ENCODE data around the gene SPART. TPM values are rescaled to one million over a fixed set of nuclear protein-coding genes. Genes with fewer than 3 reads are reported as not detected.

Gene SPART
- total RNA-seq, 1 experiment from 2014 or later: 60.6 TPM

DNA sequence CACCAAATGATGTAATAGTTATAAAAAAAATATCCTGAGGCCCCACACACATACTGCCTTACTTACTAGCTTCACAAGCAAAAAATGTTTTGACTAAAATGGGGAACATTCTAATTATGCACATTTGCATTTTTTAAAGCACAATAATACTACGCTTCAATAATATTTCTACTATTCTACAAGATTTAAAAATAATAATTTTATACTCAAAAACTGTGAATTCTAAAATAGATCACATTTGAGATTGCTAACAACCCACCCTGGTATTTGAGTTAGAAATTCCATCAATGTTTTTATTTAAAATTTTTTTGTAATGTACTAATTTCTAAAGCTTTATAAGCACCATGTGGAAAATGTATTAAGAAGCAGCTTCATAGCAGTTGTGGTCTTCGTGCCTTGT lies 72.8 kb downstream of the SPART start:
- Histone ChIP-seq H2BK5ac (ENCODE audit: insufficient read length, low read length) (no peak overlapping the region), H2AFZ (ENCODE audit: low read length) (no peak overlapping the region), H2BK120ac (ENCODE audit: low read depth, low read length, poor library complexity, severe bottlenecking) (no peak overlapping the region), H3K79me1 (ENCODE audit: insufficient read depth, low read depth, low read length, poor library complexity, severe bottlenecking) (no peaks in the 10 kb centered on the region), H3K9ac (ENCODE audit: extremely low read depth, insufficient read length, low read length) (no peak overlapping the region), H3K27ac (ENCODE audit: insufficient read length, low read depth, low read length) (no peak overlapping the region), H3T11ph (ENCODE audit: low read length) (no peak overlapping the region), H2BK20ac (ENCODE audit: low read depth, low read length, poor library complexity, severe bottlenecking) (no peak overlapping the region), H4K20me1 (ENCODE audit: control insufficient read depth, insufficient read depth, insufficient read length) (no peaks in the 10 kb centered on the region), H3K9me3 (ENCODE audit: control insufficient read depth, low read depth, low read length) (no peaks in the 10 kb centered on the region), H4K5ac (ENCODE audit: insufficient read length, low read depth, low read length) (no peak overlapping the region), H4K91ac (ENCODE audit: insufficient read length, low read depth, low read length) (no peak overlapping the region), H3K56ac (ENCODE audit: insufficient read length, low read depth, low read length) (no peak overlapping the region), H3K79me2 (ENCODE audit: insufficient read depth, low read length) (no peaks in the 10 kb centered on the region), H3K18ac (ENCODE audit: insufficient read length, low read depth, low read length) (no peak overlapping the region), H2BK12ac (ENCODE audit: insufficient read length, low read depth, low read length) (no peak overlapping the region), H4K8ac (replicated peaks; ENCODE audit: insufficient read length, low read depth, low read length) (no peak overlapping the region), H3K23me2 (ENCODE audit: insufficient read length, low read depth, low read length, poor library complexity, severe bottlenecking) (no peaks in the 10 kb centered on the region), H3K4me1 (ENCODE audit: insufficient read depth, low read length) (no peaks in the 10 kb centered on the region), H2AK5ac (ENCODE audit: insufficient read length, low read length) (no peak overlapping the region), H2BK15ac (ENCODE audit: low read depth, low read length) (no peak overlapping the region), H3K23ac (ENCODE audit: insufficient read length, low read depth, low read length) (no peak overlapping the region), H3K27me3 (ENCODE audit: insufficient read depth, low read length) (no peaks in the 10 kb centered on the region), H3K4ac (ENCODE audit: low read depth, low read length) (no peak overlapping the region), H3K14ac (ENCODE audit: insufficient read depth, low read length) (no peak overlapping the region), H3K4me2 (ENCODE audit: insufficient read depth, insufficient read length, low read length) (no peak overlapping the region)
- DNase-seq: no peak
- Mint-ChIP-seq H3K27me3 (ENCODE audit: low read depth) (no peaks in the 10 kb centered on the region), H3K4me1 (peaks cover 3 to 10% of the 10 kb centered on the region in 2 experiments; a peak in 2 of 4 replicates), H3K4me3 (no peak overlapping the region), H3K27ac (no peak overlapping the region), H3K36me3 (ENCODE audit: insufficient read depth in 1 of 3, low read depth in 3 of 3) (0 out of 7 replicates have a peak, but pooled peaks cover 0 to 2% (median 0%) of the 10 kb centered on the region in 3 experiments), H3K9me3 (no peaks in the 10 kb centered on the region; a peak in 2 of 5 replicates)
- WGBS (ENCODE audit: extremely low coverage, insufficient read length, low lambda C conversion rate): 100% methylated on average over 1 of the region's 2 CpGs
- no peak for TF ChIP-seq CTCF (conservative IDR thresholded peaks at IDR 0.05)

All from H9 (cell line).